Tibial artery (tissue), 4 donors: ENCODE results near the gene CAMTA1.

Experiments
- DNase-seq, 2 donors: peaks; one replicate each; pipeline ENCODE4 v3.0.0-alpha.2; 2019
- H3K27ac ChIP-seq, 2 donors: fragments of 200-600 bp; sonication (generic) in 1 of 2; 1 replicate in 1 of 2; 2 replicates in 1 of 2; pipeline ENCODE4 v1.5.1; 2018 to 2019; ENCODE audit warnings: mild to moderate bottlenecking in 1 of 2
- H3K27me3 ChIP-seq, 2 donors: fragments of 200-600 bp; sonication (generic) in 1 of 2; one replicate each; pipeline versions ENCODE4 v1.5.1 to v1.6.0; 2016 to 2019
- H3K36me3 ChIP-seq, 3 donors: fragments of 200-600 bp; sonication (generic) in 2 of 3; one replicate each; pipeline ENCODE4 v1.5.1; 2016 to 2019; ENCODE audit warnings: mild to moderate bottlenecking in 2 of 3
- H3K4me1 ChIP-seq, 4 donors: fragments of 200-600 bp; sonication (generic) in 2 of 4; 1 replicate in 3 of 4; 2 replicates in 1 of 4; pipeline ENCODE4 v1.5.1; 2016 to 2019
- H3K4me3 ChIP-seq, 2 donors: fragments of 200-600 bp; sonication (generic) in 1 of 2; 1 replicate in 1 of 2; 2 replicates in 1 of 2; pipeline ENCODE4 v1.5.1; 2018 to 2019; ENCODE audit warnings: mild to moderate bottlenecking in 2 of 2
- H3K9me3 ChIP-seq, 3 donors: fragments of 200-600 bp; sonication (generic) in 1 of 3; one replicate each; pipeline ENCODE4 v1.5.1; 2016 to 2019
- intact Hi-C: fragments of 100-400 bp; cut with DNase I; formaldehyde crosslinking; loops from one replicate; pipeline ENCODE4 v1.15.0; 2023; ENCODE audit warnings: low total_unique reads
- TF ChIP-seq, protein P1 (sequence below), 2 experiments: fragments of 200-600 bp in 1 of 2; fragments of 450-650 bp in 1 of 2; IDR thresholded peaks; one replicate each; pipeline ENCODE4 v1.5.1; 2017 to 2019; ENCODE audit warnings: antibody characterized with exemption in 2 of 2, mild to moderate bottlenecking in 1 of 2, moderate library complexity in 1 of 2

Gene CAMTA1

DNA sequence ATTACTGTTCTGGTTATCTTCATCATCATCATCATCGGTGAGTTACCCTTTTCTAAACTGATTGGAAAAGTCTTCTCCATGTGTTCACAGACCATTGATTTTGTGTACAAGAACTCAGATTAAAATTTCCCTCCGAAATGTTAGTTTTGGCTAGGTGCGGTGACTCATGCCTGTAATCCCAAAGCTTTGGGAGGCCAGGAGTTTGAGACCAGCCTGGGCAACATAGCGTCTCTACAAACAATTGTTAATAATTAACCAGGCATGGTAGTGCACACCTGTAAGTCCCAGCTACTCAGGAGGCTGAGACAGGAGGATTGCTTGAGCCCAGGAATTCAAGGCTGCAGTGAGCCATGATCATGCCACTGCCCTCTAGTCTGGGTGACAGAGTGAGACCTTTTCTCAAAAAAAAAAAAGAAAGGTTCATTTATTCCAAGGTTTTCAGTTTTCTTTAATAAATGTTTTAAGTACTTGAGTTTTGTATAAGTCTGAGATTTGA, 992.9 kb downstream of the CAMTA1 start:
- peaks cover 52 to 61% (median 53%) of the 10 kb centered on the region in 3 donors for H3K36me3 ChIP-seq
- no peak for DNase-seq
- H3K9me3 ChIP-seq: no peaks in the 10 kb centered on the region
- intact Hi-C loops: no loop called here
- H3K4me3 ChIP-seq: no peak overlapping the region
- H3K4me1 ChIP-seq: peaks cover 0 to 11% (median 6%) of the 10 kb centered on the region in 4 donors
- TF ChIP-seq, protein P1, sequence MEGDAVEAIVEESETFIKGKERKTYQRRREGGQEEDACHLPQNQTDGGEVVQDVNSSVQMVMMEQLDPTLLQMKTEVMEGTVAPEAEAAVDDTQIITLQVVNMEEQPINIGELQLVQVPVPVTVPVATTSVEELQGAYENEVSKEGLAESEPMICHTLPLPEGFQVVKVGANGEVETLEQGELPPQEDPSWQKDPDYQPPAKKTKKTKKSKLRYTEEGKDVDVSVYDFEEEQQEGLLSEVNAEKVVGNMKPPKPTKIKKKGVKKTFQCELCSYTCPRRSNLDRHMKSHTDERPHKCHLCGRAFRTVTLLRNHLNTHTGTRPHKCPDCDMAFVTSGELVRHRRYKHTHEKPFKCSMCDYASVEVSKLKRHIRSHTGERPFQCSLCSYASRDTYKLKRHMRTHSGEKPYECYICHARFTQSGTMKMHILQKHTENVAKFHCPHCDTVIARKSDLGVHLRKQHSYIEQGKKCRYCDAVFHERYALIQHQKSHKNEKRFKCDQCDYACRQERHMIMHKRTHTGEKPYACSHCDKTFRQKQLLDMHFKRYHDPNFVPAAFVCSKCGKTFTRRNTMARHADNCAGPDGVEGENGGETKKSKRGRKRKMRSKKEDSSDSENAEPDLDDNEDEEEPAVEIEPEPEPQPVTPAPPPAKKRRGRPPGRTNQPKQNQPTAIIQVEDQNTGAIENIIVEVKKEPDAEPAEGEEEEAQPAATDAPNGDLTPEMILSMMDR (IDR thresholded peaks at IDR 0.05): no peak
- H3K27ac ChIP-seq: no peak overlapping the region
- H3K27me3 ChIP-seq: no peaks in the 10 kb centered on the region

DNA sequence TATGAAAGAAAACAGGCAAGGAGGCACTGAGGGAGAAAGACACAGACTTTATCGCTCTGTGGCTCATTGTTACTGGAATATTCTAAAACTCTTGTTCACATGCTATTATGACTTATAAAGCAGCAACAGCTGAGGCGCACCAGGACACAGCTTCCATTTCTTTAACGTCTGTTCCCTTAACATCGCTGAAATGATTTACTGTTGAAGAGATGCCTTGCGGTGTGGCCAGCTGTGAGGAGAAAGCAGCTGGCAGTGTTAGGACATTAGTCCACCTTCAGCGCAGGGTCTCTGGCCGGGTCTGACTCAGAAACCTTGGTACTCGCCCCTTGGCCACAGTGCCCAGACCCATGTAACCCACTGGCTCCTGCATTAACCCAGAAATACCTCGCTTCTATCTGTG, 995.7 kb downstream of the CAMTA1 start:
- Histone ChIP-seq H3K4me1 (peaks cover 0 to 25% (median 12%) of the 10 kb centered on the region in 4 donors), H3K9me3 (no peaks in the 10 kb centered on the region), H3K4me3 (no peak overlapping the region), H3K27ac (no peak overlapping the region), H3K36me3 (peaks cover 37 to 55% (median 49%) of the 10 kb centered on the region in 3 donors), H3K27me3 (no peaks in the 10 kb centered on the region)
- no peak for DNase-seq
- intact Hi-C loops: no loop called here
- TF ChIP-seq, protein P1 (IDR thresholded peaks at IDR 0.05): no peak

DNA sequence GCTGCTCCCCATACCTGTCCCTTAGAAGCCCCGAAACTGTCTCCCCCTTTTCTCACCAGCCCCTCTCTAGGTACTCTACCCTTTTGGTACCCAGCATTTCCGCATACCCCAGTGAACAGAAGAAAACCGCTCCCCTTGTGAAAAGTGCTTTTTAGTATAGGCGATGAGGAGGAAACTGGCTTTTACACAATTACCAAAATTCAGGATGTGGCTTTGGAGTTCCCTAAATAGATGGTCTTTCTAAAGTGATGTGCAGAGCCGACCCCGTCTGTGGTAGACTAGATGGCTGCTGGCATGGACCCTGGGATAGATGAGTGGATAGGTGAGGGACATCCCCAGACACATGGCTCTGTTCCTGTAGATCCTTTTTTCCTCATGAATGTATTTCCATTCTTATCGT, 996.2 kb downstream of the CAMTA1 start:
- H3K36me3 ChIP-seq: peaks cover 37 to 57% (median 44%) of the 10 kb centered on the region in 3 donors
- no peaks in the 10 kb centered on the region for H3K9me3 ChIP-seq
- intact Hi-C loops: no loop called here
- DNase-seq: no peak
- no peak overlapping the region for H3K27ac ChIP-seq
- H3K4me1 ChIP-seq: peaks cover 0 to 30% (median 16%) of the 10 kb centered on the region in 4 donors
- no peak overlapping the region for H3K4me3 ChIP-seq
- TF ChIP-seq, protein P1 (IDR thresholded peaks at IDR 0.05): no peak
- H3K27me3 ChIP-seq: no peaks in the 10 kb centered on the region

DNA sequence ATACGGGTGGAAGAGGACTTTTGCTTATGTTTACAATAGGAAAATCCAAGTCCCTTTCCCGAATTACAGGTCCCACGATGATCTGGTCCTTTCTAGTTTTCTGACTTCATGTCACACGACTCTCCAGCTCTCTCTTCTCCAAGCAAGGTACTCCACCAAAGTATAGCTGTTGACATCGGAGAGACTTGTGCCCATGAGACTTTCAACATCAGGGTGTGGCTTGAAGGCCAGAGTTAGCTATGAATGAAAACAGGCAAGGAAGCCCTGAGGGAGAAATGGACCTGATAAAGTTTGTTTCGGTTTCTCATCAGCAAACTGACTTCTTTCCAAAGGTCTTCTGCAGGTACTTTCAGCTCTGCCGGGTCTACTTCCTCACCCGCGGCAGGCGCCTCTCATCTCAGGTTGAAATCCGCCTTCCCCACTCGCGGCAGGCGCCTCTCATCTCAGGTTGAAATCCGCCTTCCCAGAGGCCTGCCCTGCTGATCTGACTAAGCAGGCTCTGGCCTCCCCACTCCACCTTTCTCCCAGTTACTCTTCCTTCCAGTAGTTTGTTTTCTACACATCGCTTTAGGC, 996.8 kb downstream of the CAMTA1 start:
- intact Hi-C loops: no loop called here
- TF ChIP-seq, protein P1 (IDR thresholded peaks at IDR 0.05): no peak
- H3K36me3 ChIP-seq: peaks cover 35 to 53% (median 40%) of the 10 kb centered on the region in 3 donors
- no peaks in the 10 kb centered on the region for H3K9me3 ChIP-seq
- H3K27me3 ChIP-seq: no peaks in the 10 kb centered on the region
- no peak overlapping the region for H3K4me3 ChIP-seq
- peaks cover 0 to 35% (median 21%) of the 10 kb centered on the region in 4 donors for H3K4me1 ChIP-seq
- no peak for DNase-seq
- peak overlapping the region in 1 of 2 donors; percentile 83 for H3K27ac ChIP-seq

DNA sequence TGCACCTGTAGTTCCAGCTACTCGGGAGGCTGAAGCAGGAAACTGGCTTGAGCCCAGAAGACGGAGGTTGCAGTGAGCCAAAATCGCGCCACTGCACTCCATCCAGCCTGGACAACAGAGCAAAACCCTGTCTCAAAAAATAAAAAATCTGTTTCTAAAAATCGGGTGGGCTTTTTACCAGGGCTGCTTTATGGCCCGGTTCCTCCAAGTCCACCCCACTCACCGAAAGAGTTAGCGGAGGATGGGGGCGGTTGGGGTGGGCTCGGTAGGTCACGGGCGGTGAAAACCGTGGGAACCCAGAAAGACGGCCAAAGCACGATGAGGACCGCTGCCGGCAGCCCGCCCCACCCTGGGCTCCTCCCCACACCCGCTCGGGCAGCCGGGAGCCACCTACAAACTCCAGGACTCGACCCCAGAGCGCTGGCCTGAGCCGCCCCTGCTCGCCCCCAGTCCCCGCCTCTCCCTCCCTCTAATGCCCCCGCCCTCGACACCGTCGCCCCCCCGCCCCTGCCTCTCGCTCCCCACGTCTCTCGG, 998.0 kb downstream of the CAMTA1 start:
- H3K36me3 ChIP-seq: peaks cover 32 to 53% (median 33%) of the 10 kb centered on the region in 3 donors
- TF ChIP-seq, protein P1 (IDR thresholded peaks at IDR 0.05): no peak
- H3K27ac ChIP-seq: peak overlapping the region; percentile 83 to 95
- no peaks in the 10 kb centered on the region for H3K27me3 ChIP-seq
- peak; percentile 78 to 93 for DNase-seq
- H3K4me1 ChIP-seq: peaks cover 0 to 44% (median 22%) of the 10 kb centered on the region in 4 donors
- intact Hi-C loops: no loop called here
- peak overlapping the region; percentile 79 to 88 for H3K4me3 ChIP-seq
- H3K9me3 ChIP-seq: no peaks in the 10 kb centered on the region
